ENCODE results near the gene NEAT1. TPM values are rescaled to one million over a fixed set of nuclear protein-coding genes. Genes with fewer than 3 reads are reported as not detected.

NEAT1 gene
- total and polyA plus RNA-seq, 9 of the 15 experiments (the other 6 are each of a cell fraction or from before 2014, with no cell fraction given) = 20.1 to 389 (median 62.8) TPM

GRCh38 chr11:65375012-65375411 lies 47.6 kb upstream of the NEAT1 start:
- no TSS peak for BruUV-seq (replicated peaks)
- TF ChIP-seq ZNF785 (CRISPR knock-in tag; IDR thresholded peaks at IDR 0.05) (no peak), ZNF316 (IDR thresholded peaks at IDR 0.05) (peak; percentile 56), ZNF280B (CRISPR knock-in tag; IDR thresholded peaks at IDR 0.05) (no peak), DLX4 (CRISPR knock-in tag; IDR thresholded peaks at IDR 0.05) (no peak)
- ATAC-seq = no peak
- Histone ChIP-seq H3K4me2 (ENCODE audit: insufficient read depth, low read length) (no peak overlapping the region), H3K4me1 (replicated peaks in 1 of 2; ENCODE audit: control insufficient read depth in 2 of 2, insufficient read depth in 2 of 2, low read length in 2 of 2) (peaks cover 8 to 49% of the 10 kb centered on the region in 2 experiments; a peak in 4 of 5 replicates), H3K9me3 (replicated peaks; ENCODE audit: control insufficient read depth, insufficient read depth, low read depth, low read length) (no peaks in the 10 kb centered on the region), H3K9ac (ENCODE audit: insufficient read depth in 1 of 2, low read depth in 2 of 2, low read length in 2 of 2) (peak overlapping the region in 1 of 2 experiments; percentile 72; a peak in 1 of 4 replicates), H3K27ac (ENCODE audit: extremely low read depth, low read depth, low read length) (no peak overlapping the region), H2AFZ (ENCODE audit: low read depth, low read length) (no peak overlapping the region), H4K20me1 (replicated peaks; ENCODE audit: control insufficient read depth, insufficient read depth, low read length) (no peaks in the 10 kb centered on the region; the same call in 1 of the 2 replicates), H3K36me3 (ENCODE audit: control insufficient read depth, insufficient read depth, low read length) (no peaks in the 10 kb centered on the region), H3K4me3 (no peak overlapping the region), H3K79me2 (ENCODE audit: control insufficient read depth, insufficient read depth, low read length) (no peaks in the 10 kb centered on the region), H3K27me3 (ENCODE audit: control insufficient read depth in 2 of 2, insufficient read depth in 2 of 2, low read length in 2 of 2) (no peaks in the 10 kb centered on the region), H3K9me1 (ENCODE audit: control insufficient read depth, insufficient read depth, low read length) (no peaks in the 10 kb centered on the region)
- intact Hi-C loops (cut with micrococcal nuclease) (no loop called here), in situ Hi-C loops (cut with MboI) (no loop called here)
- WGBS (ENCODE audit: insufficient coverage, low coverage, missing lambda C conversion rate) = 68% methylated on average over 7 of the region's 8 CpGs
- FAIRE-seq = no peak
- ChIA-PET POLR2A (interaction anchor here (0.6 to 10.7 kb wide), 11 partner anchors 8 to 140 kb away, joined by 3 to 152 read pairs (median 4); partner anchors contain the start of genes FRMD8, MALAT1 and NEAT1), CTCF (ENCODE audit: low intra/inter-chr PET ratio) (no interaction called here)
- no peak for DNase-seq (ENCODE audit: extremely low read depth in 1 of 4, low spot score in 3 of 4)

All from K562 (cell line).